NCI-H2196 (cell line): ENCODE measurements around the gene PPP2R3A.
"Not testable (repeated sequence)": the region's sequence is repeated elsewhere in the genome, so short reads cannot be mapped to it uniquely, and the experiment has no call there.

Experiments used
- DNase-seq: peaks from one replicate; lab custom pipeline; 2025; ENCODE audit not compliant: unreplicated experiment; lab: John Stamatoyannopoulos, UW

Gene PPP2R3A, protein sequence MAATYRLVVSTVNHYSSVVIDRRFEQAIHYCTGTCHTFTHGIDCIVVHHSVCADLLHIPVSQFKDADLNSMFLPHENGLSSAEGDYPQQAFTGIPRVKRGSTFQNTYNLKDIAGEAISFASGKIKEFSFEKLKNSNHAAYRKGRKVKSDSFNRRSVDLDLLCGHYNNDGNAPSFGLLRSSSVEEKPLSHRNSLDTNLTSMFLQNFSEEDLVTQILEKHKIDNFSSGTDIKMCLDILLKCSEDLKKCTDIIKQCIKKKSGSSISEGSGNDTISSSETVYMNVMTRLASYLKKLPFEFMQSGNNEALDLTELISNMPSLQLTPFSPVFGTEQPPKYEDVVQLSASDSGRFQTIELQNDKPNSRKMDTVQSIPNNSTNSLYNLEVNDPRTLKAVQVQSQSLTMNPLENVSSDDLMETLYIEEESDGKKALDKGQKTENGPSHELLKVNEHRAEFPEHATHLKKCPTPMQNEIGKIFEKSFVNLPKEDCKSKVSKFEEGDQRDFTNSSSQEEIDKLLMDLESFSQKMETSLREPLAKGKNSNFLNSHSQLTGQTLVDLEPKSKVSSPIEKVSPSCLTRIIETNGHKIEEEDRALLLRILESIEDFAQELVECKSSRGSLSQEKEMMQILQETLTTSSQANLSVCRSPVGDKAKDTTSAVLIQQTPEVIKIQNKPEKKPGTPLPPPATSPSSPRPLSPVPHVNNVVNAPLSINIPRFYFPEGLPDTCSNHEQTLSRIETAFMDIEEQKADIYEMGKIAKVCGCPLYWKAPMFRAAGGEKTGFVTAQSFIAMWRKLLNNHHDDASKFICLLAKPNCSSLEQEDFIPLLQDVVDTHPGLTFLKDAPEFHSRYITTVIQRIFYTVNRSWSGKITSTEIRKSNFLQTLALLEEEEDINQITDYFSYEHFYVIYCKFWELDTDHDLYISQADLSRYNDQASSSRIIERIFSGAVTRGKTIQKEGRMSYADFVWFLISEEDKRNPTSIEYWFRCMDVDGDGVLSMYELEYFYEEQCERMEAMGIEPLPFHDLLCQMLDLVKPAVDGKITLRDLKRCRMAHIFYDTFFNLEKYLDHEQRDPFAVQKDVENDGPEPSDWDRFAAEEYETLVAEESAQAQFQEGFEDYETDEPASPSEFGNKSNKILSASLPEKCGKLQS (N-terminal part only)

GRCh38 chr3:135965506-135966270 lies at the start of gene PPP2R3A:
PPP2R3A (plus strand) TSS chr3:135965728; CDS start chr3:136001499, 35,771 bp downstream.
- peak; percentile 91 for DNase-seq

DNA sequence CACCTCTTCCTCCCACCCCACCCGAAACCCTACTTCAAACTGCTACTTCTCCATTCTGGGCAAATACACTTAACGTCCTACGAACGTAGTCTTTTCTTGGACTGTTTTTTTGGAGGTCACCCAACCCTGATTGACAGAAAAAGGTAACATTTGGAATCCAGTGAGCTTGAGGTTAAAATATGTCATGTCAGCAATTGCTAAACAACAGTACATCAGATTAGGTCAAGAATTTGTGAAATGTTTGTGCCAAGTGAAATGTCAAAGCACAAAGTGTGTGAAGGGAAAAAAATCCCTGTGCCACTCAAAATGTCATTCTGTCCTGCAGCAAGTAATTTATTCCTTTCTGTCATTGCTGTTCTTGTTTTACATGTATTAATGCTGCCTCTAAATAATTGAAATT lies 49.2 kb upstream of the PPP2R3A start:
- no peak for DNase-seq

DNA sequence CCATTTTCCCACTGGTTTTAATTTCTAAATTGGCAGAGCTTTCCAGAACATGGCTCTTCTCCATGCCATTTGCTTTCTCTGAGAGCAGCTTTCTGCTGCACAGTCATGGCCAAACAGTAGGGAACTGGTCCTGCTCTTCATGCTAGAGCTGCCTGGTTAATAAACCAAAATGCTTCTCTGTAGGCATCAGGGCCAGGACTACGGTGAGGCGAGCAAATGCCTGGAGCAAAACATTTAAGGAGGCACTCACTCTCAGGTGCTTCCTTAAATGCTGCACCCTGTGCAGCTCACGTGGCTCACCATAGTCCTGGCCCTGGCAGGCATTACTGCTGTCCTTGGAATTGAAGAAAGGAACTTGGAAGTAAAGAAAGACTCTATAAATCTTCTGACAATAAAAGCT lies 48.5 kb upstream of the PPP2R3A start:
- no peak for DNase-seq

GRCh38 chr3:135917927-135918597 lies 47.5 kb upstream of the PPP2R3A start:
- no peak for DNase-seq

GRCh38 chr3:135918600-135918999 lies 46.9 kb upstream of the PPP2R3A start:
- no peak for DNase-seq

GRCh38 chr3:135920275-135920674 lies 45.3 kb upstream of the PPP2R3A start:
- no peak for DNase-seq

DNA sequence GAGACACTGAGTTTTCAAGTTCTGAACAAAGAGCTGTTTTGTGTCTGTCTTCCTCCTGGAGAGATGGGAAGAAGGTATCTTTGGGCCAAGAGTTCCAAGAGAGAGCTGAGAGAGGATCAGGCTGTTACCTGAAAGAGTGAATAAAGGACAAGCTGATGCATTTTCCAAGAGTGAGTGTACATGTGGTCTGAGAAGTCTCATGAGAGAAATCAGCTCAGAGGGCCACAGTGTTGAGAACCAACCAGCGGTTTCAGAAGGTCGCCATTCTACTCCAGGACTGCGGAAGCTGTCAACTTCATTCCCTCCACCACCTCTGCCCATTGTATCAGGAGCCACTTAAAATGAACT lies 42.7 kb upstream of the PPP2R3A start:
- DNase-seq, result no peak

DNA sequence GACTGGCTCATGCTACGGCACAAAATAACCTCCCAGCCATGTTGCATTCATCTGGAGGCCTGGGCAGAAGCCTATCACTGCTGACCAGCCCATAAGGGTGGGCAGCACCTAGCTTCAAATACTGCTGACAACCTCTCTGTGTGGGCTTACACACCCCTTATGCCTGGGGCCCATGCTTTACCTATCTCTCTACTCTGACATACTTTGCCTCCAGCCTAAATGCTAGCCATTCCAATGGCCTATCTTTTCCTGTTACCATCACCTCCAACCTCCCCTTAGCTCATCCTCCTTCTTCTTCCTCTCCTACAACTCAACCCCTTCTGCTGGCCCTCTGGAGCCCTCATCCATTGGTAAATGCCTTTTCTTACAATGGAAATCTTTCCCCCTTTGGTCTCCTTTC lies 41.0 kb upstream of the PPP2R3A start:
- DNase-seq, result no peak

- DNase-seq, result no peak
Observed at GRCh38 chr3:135926664-135927063, 38.9 kb upstream of the PPP2R3A start.

- DNase-seq, result no peak
Observed at GRCh38 chr3:135927155-135927554, 38.4 kb upstream of the PPP2R3A start.

- DNase-seq, result peak; percentile 21
Observed at GRCh38 chr3:135929670-135930069, 35.9 kb upstream of the PPP2R3A start.

DNA sequence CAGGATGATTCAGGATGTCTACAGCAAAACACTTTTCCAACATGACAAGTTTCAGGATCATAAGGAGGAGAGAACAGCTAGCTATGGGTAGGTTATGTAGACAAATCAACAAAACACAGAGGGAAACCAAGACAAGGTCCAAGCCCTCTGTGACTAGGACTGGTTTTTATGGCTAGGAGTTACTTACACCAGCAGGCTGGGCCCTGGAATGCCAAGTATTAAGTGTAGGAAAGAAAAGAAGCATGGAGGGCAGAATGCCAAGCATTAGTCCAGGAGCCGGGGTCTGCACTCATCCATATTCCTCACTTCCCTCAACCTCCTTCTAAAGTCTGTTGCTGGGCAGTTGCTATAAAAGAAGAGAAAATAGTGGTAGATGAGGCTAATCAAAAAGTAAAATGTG lies 35.3 kb upstream of the PPP2R3A start:
- no peak for DNase-seq

GRCh38 chr3:135935171-135935570 lies 30.4 kb upstream of the PPP2R3A start:
- DNase-seq, result not testable (repeated sequence)

- DNase-seq, result not testable (repeated sequence)
Observed at GRCh38 chr3:135937766-135938165, 27.8 kb upstream of the PPP2R3A start.

- no peak for DNase-seq
Observed at GRCh38 chr3:135944831-135945230, 20.7 kb upstream of the PPP2R3A start.

GRCh38 chr3:135950941-135951340 lies 14.6 kb upstream of the PPP2R3A start:
- DNase-seq, result no peak

- no peak for DNase-seq
Observed at GRCh38 chr3:135964160-135964955, 1.2 kb upstream of the PPP2R3A start.

DNA sequence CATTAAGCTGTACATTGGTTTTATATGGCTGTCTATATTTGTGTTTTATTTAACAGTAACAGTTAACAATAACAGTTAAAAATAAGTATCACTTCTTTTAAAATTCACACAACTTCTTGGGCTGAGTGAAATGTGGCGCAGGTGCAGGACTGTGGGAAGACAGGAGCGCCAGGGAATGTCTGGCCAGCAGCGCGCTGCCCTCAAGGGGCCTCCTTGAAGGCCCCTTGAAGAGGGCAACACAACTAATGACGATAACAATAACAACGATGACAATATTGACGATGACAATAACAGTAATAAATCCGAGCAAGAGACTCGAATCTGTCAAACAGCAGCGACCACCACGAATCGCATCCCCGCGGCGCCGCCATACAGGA lies 411 bp upstream of the PPP2R3A start:
- no peak for DNase-seq

- DNase-seq, result no peak
Observed at GRCh38 chr3:135966271-135966961, 888 bp downstream of the PPP2R3A start.
